ENCODE measurements around the gene MCC.

The MCC gene

DNA sequence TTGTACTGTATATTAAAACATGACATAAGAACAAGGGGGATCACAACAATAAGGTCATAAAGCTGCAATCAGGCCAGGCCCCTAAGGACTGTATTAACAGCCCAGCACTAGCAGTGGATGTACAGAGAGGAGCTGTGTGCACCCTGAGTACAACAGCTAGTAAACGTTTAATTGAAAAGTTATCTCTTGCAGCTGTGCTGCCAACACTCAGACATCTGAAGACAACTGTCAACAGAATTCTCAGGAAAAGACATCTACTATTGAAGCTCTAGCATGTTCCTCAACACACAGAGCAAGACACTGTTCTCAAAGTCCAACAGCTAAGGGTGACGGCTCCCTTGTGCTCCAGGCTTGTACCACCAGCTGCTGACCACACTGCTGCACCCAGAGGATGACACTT, 312.1 kb downstream of the MCC start:
- no peak for DNase-seq (ENCODE audit: low read depth)

DNA sequence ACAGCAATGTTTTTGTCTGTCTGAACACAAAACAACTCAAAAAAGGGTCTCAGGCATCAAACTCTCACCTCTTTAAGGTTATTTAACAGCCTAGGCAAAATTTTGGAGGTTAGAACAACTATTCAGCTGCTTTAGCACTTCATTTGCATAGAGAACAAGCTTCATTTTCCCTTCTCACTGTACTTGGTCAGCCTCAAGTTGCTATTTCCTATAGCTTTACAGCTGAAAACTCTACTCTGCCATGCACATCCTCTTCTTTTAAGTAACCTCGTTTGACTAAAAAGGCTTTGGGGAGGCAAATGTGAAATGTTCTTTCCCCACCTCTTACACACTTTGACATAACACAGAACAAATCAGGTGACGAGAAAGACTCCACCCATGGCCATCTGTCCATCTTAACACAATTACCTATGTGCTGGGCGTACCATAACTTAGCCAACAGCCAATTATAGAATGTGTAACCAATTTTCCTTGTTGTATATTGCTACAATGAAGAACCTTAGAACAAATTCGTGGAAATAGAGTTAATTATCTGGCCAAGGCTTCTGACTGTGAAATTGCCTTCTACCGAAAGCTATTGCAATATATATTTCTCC, 315.9 kb downstream of the MCC start:
- no peak for DNase-seq (ENCODE audit: low read depth)

DNA sequence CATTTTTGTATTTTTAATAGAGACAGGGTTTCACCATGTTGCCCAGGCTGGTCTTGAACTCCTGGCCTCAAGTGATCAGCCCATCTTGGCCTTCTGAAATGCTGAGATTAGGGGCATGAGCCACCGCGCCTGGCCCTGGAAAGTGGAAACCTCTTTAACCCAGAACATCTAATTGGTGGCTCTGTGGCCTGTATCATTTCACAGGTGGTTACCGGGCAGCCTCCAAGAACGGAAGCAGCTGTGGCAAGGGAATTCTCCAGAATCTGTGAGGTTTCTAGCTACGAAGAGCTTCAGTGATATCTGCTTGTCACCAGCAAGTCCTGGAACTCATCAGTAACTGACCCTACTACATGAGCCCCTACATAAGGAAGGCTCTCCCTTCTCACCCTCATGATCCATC, 316.7 kb downstream of the MCC start:
- DNase-seq (ENCODE audit: low read depth) = no peak

DNA sequence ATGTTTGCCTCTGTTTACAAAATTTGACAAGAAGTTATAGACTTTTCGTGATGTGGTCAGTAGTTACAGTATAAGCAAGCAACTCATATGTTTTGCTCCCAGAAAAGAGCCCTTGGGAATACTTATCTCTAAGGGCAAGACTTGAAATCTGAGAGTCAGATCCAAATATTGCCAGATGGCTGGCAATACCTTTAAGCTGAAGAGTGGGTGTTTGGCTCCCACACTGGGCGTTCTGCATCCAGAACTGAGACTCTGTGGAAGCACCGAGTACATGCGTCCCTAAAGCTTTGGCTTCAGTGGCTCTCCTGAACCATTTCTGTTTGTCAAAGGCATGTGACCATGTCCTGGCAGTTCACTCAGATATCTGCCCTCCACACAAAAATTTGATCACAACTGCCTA, 317.5 kb downstream of the MCC start:
- no peak for DNase-seq (ENCODE audit: low read depth)

DNA sequence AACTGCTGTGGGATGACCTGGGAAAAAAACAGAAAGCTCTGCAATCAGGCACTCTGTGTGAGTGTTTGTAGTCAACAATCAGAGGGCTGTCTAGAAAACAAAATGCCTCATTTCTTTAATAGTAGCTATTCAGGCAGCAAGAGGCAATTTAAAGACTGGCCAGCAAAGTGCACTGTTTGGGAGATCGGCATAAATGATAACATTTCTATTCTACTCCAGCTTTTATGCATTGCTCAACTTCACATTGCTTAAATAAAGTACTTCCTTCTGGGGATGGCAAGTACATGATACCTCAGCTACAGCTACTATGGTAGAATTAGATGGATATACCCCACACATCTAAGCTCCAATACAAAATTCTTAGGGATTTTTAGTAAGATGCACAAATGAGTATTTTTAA, 318.5 kb downstream of the MCC start:
- DNase-seq (ENCODE audit: low read depth) = no peak

DNA sequence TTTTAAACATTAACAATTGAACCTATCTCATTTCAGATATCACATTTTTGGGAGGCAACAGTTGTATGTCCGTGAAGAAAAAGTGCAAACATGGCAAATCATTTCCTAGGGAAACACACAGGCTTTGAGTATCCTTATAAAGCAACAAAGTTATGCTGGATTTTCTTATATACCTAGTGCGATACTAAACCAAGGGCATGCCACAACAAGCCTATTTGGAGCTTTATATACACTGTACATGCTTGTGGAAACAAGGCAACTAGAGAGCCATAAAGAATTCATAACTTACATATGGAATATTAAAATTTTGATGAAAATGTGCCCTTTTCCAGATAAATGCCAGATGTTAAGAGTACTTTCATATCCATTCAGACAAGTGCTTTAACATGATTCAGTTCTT, 320.3 kb downstream of the MCC start:
- DNase-seq (ENCODE audit: low read depth) = no peak

DNA sequence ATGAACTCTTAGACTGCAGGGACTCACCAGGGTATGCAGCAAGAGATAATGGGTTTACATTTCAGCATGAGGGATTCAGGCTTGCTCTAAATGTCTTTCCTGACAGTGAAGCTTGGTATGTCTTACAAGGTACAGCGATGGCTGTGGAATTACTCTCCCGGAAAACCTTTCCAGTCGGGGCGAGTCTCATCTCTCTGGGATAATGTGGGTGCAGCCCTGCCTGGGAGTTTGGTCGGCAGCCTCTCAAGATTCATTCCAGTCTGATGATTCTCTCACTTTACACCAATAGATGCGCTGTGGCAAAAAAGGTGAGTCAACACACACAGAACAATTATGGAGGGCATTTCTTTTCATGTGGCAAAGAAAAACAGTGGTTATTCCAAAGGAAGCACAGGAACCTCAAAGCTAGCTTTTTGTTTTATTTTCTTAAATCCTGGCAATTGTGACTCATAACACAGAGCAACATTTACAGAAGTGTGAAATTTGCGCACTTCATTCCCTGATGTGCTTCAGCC, 321.3 kb downstream of the MCC start:
- DNase-seq (ENCODE audit: low read depth) = no peak

DNA sequence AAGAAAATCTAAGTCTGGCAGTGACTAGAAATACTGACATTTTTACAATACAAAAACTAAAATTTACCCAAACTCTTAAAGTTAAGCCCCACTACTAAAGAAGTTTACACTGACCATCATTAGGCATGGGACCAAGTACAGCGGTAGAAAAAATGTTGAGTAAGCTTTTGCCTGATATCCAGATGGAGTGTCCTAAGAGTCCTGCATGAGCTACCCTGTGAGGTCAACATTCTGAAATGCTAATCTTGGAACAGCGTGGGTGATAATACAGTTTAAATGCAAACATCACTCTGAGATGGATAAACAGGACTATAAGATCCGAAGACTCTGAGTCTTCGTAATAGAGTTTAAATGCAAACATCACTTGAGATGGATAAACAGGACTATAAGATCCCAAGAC, 322.0 kb downstream of the MCC start:
- no peak for DNase-seq (ENCODE audit: low read depth)

DNA sequence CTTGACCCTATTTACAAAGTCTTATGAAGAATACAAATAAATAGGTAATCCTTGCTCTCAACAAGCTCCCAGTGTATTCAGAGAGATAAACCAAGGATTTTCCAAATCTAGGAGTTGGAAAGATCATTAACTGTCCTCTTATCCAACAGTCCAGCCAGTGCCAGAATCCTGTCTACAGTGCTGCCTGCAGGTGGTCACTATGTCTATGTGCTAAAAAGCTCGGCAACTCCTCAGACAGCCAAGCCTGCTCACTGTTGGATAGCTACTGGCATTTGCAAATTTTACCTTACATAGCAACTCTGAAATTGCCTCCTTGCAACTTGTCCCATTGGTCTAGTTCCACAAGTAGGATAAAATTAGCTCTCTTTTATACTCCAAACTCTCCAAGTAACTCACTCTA, 324.2 kb downstream of the MCC start:
- DNase-seq (ENCODE audit: low read depth) = no peak

DNA sequence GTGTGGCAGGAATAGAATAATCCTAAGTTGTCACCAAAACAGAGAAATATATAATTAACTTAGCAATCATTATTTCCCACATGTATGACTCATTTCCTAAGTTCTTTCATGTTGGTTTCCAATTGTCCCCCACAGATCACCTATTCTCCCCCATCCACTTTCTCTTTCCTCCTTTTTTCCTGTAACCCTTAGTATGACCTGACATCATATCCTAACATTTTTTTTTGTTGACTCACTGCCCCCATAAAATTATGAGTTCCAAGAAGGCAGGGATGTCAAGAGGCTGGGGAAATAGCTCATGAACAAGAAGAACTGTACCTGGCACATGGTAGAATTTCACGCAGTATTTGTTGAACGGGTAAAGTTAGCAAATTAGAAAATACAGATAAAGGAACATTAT, 324.9 kb downstream of the MCC start:
- no peak for DNase-seq (ENCODE audit: low read depth)

DNA sequence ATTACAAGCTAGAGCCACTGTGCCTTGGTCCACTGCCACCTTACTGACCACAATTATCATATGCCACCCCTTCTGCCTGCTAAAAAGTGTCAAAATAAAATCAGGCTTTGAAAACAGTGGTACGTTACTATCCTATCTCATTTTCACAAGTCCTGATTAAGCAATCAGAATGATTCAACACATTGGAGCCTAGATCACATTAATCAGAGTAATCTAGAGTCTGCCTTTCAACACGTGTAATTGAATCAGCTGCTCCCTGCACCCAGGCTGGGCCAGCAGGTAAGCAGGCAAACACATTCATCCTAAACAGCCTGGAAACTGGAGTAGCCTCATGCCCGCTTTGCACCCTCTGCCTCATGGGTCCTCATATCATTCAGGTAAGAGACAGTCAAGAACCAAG, 325.5 kb downstream of the MCC start:
- no peak for DNase-seq (ENCODE audit: low read depth)

DNA sequence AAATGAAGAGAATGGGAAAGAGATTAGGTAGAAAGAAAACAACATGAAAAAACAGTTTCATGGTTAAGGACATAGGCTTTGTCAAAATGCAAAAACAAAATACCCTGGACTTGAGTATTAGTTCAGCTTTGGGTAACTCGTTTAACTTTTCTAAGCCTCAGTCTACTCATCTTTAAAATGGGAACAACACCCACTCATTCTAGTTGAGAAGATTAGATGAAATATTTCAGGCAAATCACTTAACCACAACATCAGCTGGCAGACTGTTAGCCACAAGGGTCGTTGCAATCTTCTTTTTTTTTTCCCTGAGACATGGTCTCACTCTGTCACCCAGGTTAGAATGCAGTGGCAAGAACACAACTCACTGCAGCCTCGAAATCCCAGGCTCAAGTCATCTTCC, 326.0 kb downstream of the MCC start:
- DNase-seq (ENCODE audit: low read depth) = no peak

DNA sequence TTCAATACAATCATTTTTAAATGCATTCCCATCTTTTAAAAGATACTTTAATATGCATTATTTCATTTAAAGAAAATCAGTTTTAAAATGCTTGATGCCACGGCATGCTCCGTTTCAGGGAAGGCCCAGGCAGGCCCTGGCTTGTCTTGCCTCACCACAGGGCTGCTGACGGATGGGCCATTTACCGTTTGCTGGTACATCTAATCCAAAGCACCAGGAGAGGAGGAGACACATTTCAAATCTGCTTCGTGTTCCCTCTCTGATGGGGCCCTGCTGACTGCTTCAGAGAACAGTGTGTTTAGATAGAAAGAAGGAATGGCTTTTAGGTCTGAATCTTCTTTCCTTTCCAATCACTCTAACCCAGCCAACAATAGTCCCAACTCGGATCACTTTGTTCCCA, 326.4 kb downstream of the MCC start:
- no peak for DNase-seq (ENCODE audit: low read depth)

DNA sequence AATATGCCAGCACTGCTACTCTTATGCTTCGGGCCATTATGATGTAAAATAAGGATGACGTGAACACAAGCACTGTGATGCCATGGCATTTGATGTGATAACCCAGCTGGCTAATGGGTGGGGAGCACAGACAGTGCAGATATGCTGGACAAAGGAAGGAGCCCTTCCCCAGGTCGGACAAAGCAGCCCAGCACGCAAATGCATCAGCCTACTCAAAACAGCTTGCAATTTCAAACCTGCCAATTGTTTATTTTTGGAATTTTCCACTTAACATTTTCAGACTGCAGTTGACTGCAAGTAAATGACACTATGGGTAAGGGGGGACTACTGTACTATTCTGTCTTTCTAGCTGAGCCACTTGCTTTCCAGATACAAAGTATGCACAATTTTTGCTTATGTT, 330.4 kb downstream of the MCC start:
- no peak for DNase-seq (ENCODE audit: low read depth)

DNA sequence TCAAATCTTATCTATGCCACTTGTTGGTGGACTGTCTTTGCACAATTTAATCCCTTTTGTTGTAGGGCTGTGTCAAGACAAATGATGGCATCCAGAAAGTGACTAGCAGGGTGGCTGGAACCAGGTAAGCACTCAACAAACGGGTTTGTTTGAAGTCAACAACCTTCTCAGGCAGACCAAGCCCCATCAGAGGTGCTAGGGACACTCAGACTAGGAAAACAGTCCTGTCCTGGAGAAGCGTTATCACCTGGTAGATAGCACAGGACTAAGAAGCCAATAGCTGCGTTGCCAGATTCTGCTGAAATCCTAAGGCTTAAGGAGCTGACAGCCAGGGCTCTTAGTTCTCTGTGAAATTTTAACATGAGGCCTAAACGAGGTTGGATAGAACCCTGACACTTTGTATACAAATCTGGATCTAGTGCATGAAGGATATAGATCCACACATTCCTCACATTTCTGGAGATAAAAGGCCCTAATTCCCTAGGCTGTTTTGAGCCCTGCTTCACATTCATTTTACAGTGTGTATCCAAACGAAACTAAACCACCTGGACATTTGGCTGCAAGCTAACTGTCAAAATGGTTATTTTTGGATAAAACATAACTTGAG, 331.9 kb downstream of the MCC start:
- no peak for DNase-seq (ENCODE audit: low read depth)

DNA sequence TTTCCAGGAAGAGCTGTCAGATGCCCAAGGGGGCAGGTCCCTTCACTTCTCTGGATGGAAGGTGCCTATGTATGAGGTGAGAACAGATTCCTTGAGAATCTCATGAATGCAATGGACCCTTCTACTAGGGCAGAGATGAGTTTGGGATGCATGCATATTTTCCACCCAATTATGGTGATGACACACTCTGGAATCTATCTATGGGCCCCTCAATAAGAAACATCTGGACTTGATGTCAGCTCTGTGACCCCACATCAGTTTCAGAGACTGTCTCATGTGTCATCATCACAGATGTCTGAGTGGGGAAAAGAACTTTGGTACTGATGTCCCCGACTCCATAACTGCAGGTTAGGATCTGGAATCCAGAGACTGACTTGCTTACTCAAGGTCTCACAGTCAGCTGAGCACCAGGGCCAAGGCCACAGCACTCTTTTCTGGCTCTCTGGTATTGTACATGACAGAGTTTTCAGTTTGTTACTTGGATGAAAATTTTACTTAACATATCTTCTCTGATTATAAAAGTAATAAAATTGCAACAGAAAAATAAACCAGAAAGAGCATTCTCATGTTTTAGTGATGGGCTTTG, 334.6 kb downstream of the MCC start:
- no peak for DNase-seq (ENCODE audit: low read depth)

DNA sequence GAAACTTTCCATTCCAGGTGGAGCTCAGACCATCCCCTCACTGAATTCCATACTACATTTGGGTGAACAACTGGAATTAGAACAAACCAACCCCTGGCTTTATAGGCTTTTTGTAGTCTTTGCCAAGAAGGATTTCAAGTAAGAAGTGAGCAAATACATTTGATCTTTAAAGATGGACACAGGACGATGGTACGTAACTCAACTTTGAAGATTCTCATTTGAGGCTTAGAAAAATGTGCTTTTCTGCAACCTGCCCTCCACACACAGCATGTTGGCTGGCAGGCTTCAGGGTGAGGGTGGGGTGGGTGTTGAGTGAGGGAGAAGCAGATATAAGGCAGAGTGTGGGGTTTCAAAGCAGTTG, 335.9 kb downstream of the MCC start:
- DNase-seq (ENCODE audit: low read depth) = no peak

DNA sequence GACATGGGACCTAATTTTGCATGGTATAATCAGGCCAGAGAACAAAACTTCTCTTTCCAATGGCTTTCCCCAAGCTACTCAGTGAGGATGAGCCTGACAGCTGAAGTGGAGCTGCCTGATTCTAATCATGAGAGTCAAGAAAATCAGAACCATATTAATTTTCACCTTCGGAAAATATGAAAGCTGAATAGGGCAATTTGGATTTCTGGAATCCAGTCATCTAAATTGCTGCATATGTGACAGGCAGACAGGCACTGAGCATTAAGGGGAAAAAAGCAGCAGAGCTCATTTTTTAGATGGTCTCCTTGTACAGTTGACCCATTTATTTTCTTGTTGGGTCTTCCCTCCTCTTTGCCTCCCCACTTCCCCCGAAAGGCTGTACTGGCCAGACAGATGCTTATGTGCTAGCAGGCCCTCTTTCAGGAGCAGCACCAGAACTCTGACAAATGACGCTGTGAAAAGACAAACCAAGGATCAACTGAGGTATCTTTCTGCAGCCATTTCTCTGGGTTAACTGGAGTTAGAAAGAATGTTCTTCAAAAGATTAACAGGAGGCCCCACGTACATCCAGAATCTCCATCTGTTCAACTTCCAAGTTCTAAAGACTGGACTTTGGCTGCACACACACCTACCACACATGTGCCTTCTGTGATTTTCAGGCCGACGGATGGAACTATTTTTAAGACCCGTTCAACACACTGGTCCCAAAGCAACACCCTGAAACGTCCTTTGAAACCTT, 336.4 kb downstream of the MCC start:
- DNase-seq (ENCODE audit: low read depth) = no peak

DNA sequence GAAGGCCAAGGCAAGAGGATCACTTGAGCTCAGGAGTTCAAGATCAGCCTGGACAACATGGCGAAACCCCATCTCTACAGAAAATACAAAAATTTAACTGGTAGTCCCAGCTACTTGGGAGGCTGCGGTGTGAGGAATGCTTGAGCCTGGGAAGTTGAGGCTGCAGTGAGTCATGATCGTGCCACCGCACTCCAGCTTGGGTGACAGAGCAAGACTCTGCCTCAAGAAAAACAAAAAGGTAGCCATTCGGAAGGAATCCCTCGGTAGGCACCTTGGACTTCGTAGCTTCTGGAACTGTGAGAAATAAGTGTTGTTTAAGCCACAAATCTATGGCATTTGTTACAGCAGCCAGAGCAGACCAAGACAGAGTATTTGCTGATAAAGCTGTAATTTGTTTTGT, 337.4 kb downstream of the MCC start:
- DNase-seq (ENCODE audit: low read depth) = no peak

DNA sequence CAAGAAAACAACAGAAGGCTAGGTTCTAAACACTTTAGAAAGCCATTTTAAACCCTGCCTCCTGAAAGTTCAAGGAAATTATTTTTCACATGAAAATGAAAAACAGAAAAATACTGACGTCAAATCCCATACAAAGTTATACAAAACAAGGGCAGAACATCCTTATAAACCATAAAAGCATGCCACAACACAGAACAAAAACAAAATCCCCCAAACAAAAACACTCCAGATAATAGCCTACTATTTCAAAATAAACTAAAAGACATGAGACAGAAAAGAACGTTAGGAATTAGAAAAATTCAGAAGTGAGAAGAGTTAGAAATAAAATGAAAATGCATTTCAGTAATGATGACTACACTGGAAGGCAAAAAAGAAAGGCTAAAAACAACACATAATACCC, 338.0 kb downstream of the MCC start:
- DNase-seq (ENCODE audit: low read depth) = no peak

DNA sequence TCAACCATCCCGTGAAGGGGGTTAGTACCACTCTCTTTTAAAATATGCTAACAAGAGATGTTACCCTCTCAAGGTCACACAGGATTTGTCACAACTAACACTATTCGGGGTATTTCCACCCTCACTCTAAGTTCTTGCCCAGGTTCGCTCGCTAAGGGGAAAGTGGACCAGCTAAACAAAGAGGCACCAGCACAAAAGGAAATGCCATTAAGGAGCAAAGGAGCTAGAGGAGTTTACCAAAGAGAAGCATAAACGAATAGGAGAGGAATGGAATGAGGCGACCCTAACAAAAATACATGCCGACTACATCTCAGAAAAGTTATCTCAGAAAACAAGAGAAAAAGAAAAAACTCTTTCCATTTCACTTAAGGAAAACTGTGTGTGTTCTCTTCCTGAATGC, 340.7 kb downstream of the MCC start:
- DNase-seq (ENCODE audit: low read depth) = no peak

DNA sequence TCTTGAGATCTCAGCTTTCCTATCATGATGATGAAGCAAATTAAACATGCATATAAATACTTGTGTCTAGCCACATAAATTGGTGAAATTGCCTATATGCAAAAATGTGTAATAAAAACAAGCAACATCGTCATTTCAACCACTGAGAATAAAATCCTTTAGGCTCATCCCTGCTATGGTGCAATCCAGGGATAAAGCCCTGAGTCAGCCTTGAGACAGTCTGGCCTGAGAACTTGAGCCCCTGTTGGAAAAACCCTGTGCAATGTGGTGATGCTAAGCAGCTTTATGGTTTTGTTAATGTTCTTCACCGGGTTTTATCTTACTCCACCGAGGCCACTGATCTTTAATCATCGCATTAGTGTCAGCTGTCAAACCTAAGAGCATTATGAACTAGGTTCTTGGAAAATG, 341.1 kb downstream of the MCC start:
- DNase-seq (ENCODE audit: low read depth) = no peak

DNA sequence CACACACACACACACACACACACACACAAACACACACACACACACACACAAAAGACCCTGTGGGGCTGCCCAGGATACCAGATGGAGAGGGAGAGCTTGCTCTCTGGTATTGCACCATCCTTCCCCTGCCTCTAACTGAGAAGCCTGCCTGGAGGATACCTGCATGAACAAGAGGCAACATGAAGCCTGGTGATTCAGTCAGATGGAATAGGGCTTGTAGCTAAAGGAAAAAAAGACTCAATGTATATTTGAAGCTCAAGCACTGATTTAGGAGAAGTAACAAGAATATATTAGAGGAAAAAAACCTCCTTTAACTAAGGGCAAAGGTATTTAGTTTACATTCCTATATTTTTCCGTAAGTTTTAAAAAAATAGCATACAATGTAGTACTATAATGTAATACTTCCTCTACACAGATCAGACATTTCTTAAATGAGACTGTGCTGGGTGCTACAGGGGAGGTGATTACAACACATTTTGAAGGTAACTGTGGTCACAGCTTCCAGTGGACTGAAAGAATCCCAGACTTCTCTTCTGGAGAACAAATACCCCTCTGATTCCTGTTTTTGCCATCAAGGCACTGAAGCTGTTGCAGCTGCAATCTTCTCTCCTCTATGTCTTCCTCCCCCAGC, 342.4 kb downstream of the MCC start:
- no peak for DNase-seq (ENCODE audit: low read depth)

Measured in T-helper 22 cell (primary cell).